ENCODE measurements around the gene GPR35.

The GPR35 gene

GRCh38 chr2:240638512-240639160, 13.4 kb downstream of the GPR35 start:
- H3K9me2 ChIP-seq (replicated peaks; ENCODE audit: control insufficient read depth, low read length) = no peaks in the 10 kb centered on the region
- no peak overlapping the region for H3K4me3 ChIP-seq (ENCODE audit: low read length)
- no peaks in the 10 kb centered on the region for H4K20me1 ChIP-seq (ENCODE audit: control insufficient read depth, insufficient read depth, low read depth, low read length)
- no peak overlapping the region for H3K4me2 ChIP-seq (ENCODE audit: low read length)
- H3K27me3 ChIP-seq (ENCODE audit: control insufficient read depth, low read length) = no peaks in the 10 kb centered on the region
- H3F3A ChIP-seq (ENCODE audit: control insufficient read depth, insufficient read depth) = no peaks in the 10 kb centered on the region
- H3K27ac ChIP-seq (ENCODE audit: low read depth, low read length) = no peak overlapping the region
- no peaks in the 10 kb centered on the region for H3K79me2 ChIP-seq (ENCODE audit: control insufficient read depth, low read length)
- no peaks in the 10 kb centered on the region for H3K4me1 ChIP-seq (ENCODE audit: control insufficient read depth, low read length)
- peaks cover 15% of the 10 kb centered on the region; the same call in 1 of the 2 replicates for H3K9me3 ChIP-seq (ENCODE audit: control insufficient read depth, insufficient read depth, low read length)
- H3K36me3 ChIP-seq (ENCODE audit: control insufficient read depth, low read length) = no peaks in the 10 kb centered on the region
- TF ChIP-seq CTCF (IDR thresholded peaks at IDR 0.05; ENCODE audit: low read depth, low read length, poor library complexity, severe bottlenecking) = no peak
- TF ChIP-seq EZH2phosphoT487 (IDR thresholded peaks at IDR 0.05; ENCODE audit: borderline replicate concordance, low read length) = no peak

DNA sequence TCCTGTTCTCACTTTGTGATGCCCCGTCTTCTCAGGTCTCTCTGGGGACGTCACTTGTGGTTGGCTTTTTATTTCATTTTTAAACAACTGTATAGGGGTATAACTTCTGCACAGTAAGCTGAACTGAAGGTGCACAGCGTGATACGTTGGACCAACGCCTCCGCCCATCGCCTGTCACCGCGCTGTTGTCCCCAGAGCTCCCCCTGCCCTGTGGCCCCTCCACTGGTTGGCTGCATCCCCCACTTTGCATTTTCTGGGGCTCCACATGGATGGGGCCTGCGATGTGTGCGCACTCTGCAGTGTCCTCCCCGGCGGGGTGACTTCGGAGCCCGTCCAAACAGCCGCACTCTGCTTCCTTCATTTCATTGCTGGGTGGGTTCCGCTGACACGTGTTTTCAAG, 14.3 kb downstream of the GPR35 start:
- no peak overlapping the region for H3K27ac ChIP-seq (ENCODE audit: low read depth, low read length)
- no peak overlapping the region for H3K4me2 ChIP-seq (ENCODE audit: low read length)
- H3K27me3 ChIP-seq (ENCODE audit: control insufficient read depth, low read length) = no peaks in the 10 kb centered on the region
- H3F3A ChIP-seq (ENCODE audit: control insufficient read depth, insufficient read depth) = no peaks in the 10 kb centered on the region
- no peaks in the 10 kb centered on the region for H3K9me2 ChIP-seq (replicated peaks; ENCODE audit: control insufficient read depth, low read length)
- no peaks in the 10 kb centered on the region for H3K36me3 ChIP-seq (ENCODE audit: control insufficient read depth, low read length)
- no peak overlapping the region for H3K4me3 ChIP-seq (ENCODE audit: low read length)
- H3K4me1 ChIP-seq (ENCODE audit: control insufficient read depth, low read length) = no peaks in the 10 kb centered on the region
- TF ChIP-seq CTCF (IDR thresholded peaks at IDR 0.05; ENCODE audit: low read depth, low read length, poor library complexity, severe bottlenecking) = no peak
- TF ChIP-seq EZH2phosphoT487 (IDR thresholded peaks at IDR 0.05; ENCODE audit: borderline replicate concordance, low read length) = no peak
- H4K20me1 ChIP-seq (ENCODE audit: control insufficient read depth, insufficient read depth, low read depth, low read length) = no peaks in the 10 kb centered on the region
- peaks cover 8% of the 10 kb centered on the region; the same call in 1 of the 2 replicates for H3K9me3 ChIP-seq (ENCODE audit: control insufficient read depth, insufficient read depth, low read length)
- no peaks in the 10 kb centered on the region for H3K79me2 ChIP-seq (ENCODE audit: control insufficient read depth, low read length)

GRCh38 chr2:240640939-240641338, 15.7 kb downstream of the GPR35 start:
- Histone ChIP-seq H3K27ac (ENCODE audit: low read depth, low read length) (no peak overlapping the region), H3K4me1 (ENCODE audit: control insufficient read depth, low read length) (no peaks in the 10 kb centered on the region), H3K9me2 (replicated peaks; ENCODE audit: control insufficient read depth, low read length) (no peaks in the 10 kb centered on the region), H3K36me3 (ENCODE audit: control insufficient read depth, low read length) (no peaks in the 10 kb centered on the region), H3K79me2 (ENCODE audit: control insufficient read depth, low read length) (no peaks in the 10 kb centered on the region), H3K9me3 (ENCODE audit: control insufficient read depth, insufficient read depth, low read length) (peaks cover 8% of the 10 kb centered on the region; the same call in 1 of the 2 replicates), H4K20me1 (ENCODE audit: control insufficient read depth, insufficient read depth, low read depth, low read length) (no peaks in the 10 kb centered on the region), H3K4me2 (ENCODE audit: low read length) (no peak overlapping the region), H3K4me3 (ENCODE audit: low read length) (no peak overlapping the region), H3F3A (ENCODE audit: control insufficient read depth, insufficient read depth) (no peaks in the 10 kb centered on the region), H3K27me3 (ENCODE audit: control insufficient read depth, low read length) (no peaks in the 10 kb centered on the region)
- TF ChIP-seq EZH2phosphoT487 (IDR thresholded peaks at IDR 0.05; ENCODE audit: borderline replicate concordance, low read length) (no peak), CTCF (IDR thresholded peaks at IDR 0.05; ENCODE audit: low read depth, low read length, poor library complexity, severe bottlenecking) (no peak)

Measured in DOHH2 (cell line).